Natural killer cell (primary cell): ENCODE measurements around the gene F2RL2. TPM values are rescaled to one million over a fixed set of nuclear protein-coding genes. Genes with fewer than 3 reads are reported as not detected.

Experiments
- ATAC-seq, 3 donors: fragments of 150-1000 bp in 2 of 3; fragments of 200-7000 bp in 1 of 3; cut with Tn5 transposase; 1 replicate in 1 of 3; 2 replicates in 2 of 3; pipeline ENCODE4 v1.10.0; 2021; ENCODE audit warnings: mild to moderate bottlenecking in 2 of 3, moderate library complexity in 2 of 3
- DNase-seq, 2 donors: peaks; one replicate each; pipeline versions ENCODE4 v3.0.0 to v3.0.0-alpha.2; 2013 to 2021; ENCODE audit warnings: mixed read lengths in 1 of 2
- H3K27ac ChIP-seq: one replicate; pipeline ENCODE4 v1.5.1; 2013; ENCODE audit warnings: mild to moderate bottlenecking, low read length
- H3K27me3 ChIP-seq: one replicate; pipeline ENCODE4 v1.6.1; 2013; ENCODE audit warnings: low read length; ENCODE audit not compliant: control insufficient read depth, insufficient read depth
- H3K36me3 ChIP-seq: one replicate; pipeline ENCODE4 v1.6.1; 2013; ENCODE audit warnings: low read length; ENCODE audit not compliant: control insufficient read depth, insufficient read depth
- H3K4me1 ChIP-seq: one replicate; pipeline ENCODE4 v1.6.1; 2013; ENCODE audit warnings: low read length; ENCODE audit not compliant: control insufficient read depth, insufficient read depth
- H3K4me3 ChIP-seq: one replicate; pipeline ENCODE4 v1.5.1; 2013; ENCODE audit warnings: low read length
- H3K9me3 ChIP-seq: one replicate; pipeline ENCODE4 v1.6.1; 2013; ENCODE audit warnings: low read length; ENCODE audit not compliant: control insufficient read depth, insufficient read depth
- H3K27ac Mint-ChIP-seq, 2 donors: one replicate each; pipeline ENCODE4 v1.8.0; 2022; ENCODE audit warnings: mild to moderate bottlenecking in 2 of 2, mixed read lengths in 2 of 2, moderate library complexity in 1 of 2
- H3K27me3 Mint-ChIP-seq, 2 donors: one replicate each; pipeline ENCODE4 v1.8.0; 2022; ENCODE audit warnings: low read depth in 2 of 2, mixed read lengths in 2 of 2
- H3K36me3 Mint-ChIP-seq: one replicate; pipeline ENCODE4 v1.8.0; 2022; ENCODE audit warnings: mixed read lengths
- H3K4me1 Mint-ChIP-seq, 2 donors: one replicate each; pipeline ENCODE4 v1.8.0; 2022; ENCODE audit warnings: mixed read lengths in 2 of 2
- H3K4me3 Mint-ChIP-seq: one replicate; pipeline ENCODE4 v1.8.0; 2022; ENCODE audit warnings: mild to moderate bottlenecking, moderate library complexity, mixed read lengths
- H3K9me3 Mint-ChIP-seq, 2 donors: one replicate each; pipeline ENCODE4 v1.8.0; 2022; ENCODE audit warnings: mixed read lengths in 2 of 2
- WGBS: methylation state at CpG from one replicate; pipeline ENCODE4 v1.1.7; 2013; ENCODE audit warnings: missing lambda C conversion rate; ENCODE audit not compliant: insufficient coverage; 5-methylcytosine and 5-hydroxymethylcytosine counted together
- intact Hi-C: fragments of 100-400 bp; cut with micrococcal nuclease; formaldehyde crosslinking; loops from one replicate; pipeline ENCODE4 v1.14.2; 2022
- total RNA-seq, 4 donors: library from RNA; stranded (reverse); fragments of 120-200 nt in 1 of 4; gene quantifications; one replicate each; pipeline versions ENCODE4 v1.2.3 to v1.2.4, GENCODE V29; 2013 to 2022
- TF ChIP-seq, protein P1 (sequence below): fragments of 200-600 bp; IDR thresholded peaks from one replicate; pipeline ENCODE4 v1.8.0; 2022; ENCODE audit warnings: antibody characterized with exemption

F2RL2 gene
- total RNA-seq, 3 donors from 2014 or later (not counting 1 experiment from before 2014, with no cell fraction given): not detected

DNA sequence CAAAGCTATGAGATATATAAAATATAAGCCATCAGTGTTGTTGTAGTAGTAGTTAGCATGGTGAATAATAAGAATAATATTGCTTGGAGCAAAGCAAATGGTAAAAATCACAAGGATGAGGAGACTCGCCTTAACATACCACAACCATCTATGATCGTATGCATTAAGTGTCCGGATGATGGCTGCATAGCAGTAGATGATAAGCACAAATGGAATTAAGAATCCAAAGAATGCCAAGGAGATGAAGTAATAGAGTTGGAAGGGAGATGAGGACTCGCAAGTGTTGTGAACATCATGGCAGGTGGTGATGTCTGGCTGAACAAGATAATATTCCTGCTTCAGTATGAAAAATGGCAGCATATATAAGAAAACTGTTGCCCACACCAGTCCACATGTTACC is 5.5 kb downstream of the F2RL2 start:
- H3K9me3 Mint-ChIP-seq: no peaks in the 10 kb centered on the region
- H3K9me3 ChIP-seq: no peaks in the 10 kb centered on the region
- H3K4me1 ChIP-seq: no peaks in the 10 kb centered on the region
- no peaks in the 10 kb centered on the region for H3K27me3 Mint-ChIP-seq
- H3K4me3 Mint-ChIP-seq: no peak overlapping the region
- intact Hi-C loops: no loop called here
- DNase-seq (no peak), ATAC-seq (no peak)
- no peak overlapping the region for H3K27ac ChIP-seq
- no peaks in the 10 kb centered on the region for H3K27me3 ChIP-seq
- peaks cover 9% of the 10 kb centered on the region for H3K36me3 Mint-ChIP-seq
- H3K4me3 ChIP-seq: no peak overlapping the region
- peaks cover 23 to 45% of the 10 kb centered on the region in 2 donors for H3K4me1 Mint-ChIP-seq
- 99% methylated on average over 3 of the region's 4 CpGs for WGBS
- TF ChIP-seq, protein P1, sequence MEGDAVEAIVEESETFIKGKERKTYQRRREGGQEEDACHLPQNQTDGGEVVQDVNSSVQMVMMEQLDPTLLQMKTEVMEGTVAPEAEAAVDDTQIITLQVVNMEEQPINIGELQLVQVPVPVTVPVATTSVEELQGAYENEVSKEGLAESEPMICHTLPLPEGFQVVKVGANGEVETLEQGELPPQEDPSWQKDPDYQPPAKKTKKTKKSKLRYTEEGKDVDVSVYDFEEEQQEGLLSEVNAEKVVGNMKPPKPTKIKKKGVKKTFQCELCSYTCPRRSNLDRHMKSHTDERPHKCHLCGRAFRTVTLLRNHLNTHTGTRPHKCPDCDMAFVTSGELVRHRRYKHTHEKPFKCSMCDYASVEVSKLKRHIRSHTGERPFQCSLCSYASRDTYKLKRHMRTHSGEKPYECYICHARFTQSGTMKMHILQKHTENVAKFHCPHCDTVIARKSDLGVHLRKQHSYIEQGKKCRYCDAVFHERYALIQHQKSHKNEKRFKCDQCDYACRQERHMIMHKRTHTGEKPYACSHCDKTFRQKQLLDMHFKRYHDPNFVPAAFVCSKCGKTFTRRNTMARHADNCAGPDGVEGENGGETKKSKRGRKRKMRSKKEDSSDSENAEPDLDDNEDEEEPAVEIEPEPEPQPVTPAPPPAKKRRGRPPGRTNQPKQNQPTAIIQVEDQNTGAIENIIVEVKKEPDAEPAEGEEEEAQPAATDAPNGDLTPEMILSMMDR: no peak
- H3K27ac Mint-ChIP-seq: no peak overlapping the region
- H3K36me3 ChIP-seq: peaks cover 40% of the 10 kb centered on the region

DNA sequence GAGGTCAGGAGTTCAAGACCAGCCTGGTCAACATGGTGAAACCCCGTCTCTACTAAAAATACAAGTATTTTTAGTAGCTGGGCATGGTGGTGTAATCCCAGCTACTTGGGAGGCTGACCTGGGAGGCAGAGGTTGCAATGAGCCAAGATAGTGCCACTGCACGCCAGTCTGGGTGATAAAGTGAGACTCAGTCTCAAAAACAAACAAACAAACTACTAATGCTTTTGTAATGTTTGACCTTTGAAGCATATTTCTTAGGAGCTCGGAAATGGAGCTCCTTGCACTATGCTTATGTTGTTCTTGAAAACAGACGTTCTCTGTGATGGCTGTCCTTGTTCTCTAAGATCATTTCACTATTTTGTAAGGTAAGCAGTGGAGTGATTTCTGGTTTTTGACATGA is 6.0 kb downstream of the F2RL2 start:
- H3K27ac Mint-ChIP-seq: no peak overlapping the region
- intact Hi-C loops: no loop called here
- no peak overlapping the region for H3K4me3 Mint-ChIP-seq
- ATAC-seq (no peak), DNase-seq (no peak)
- TF ChIP-seq, protein P1: no peak
- H3K9me3 Mint-ChIP-seq: no peaks in the 10 kb centered on the region
- H3K27me3 ChIP-seq: no peaks in the 10 kb centered on the region
- no peaks in the 10 kb centered on the region for H3K4me1 ChIP-seq
- H3K36me3 ChIP-seq: peaks cover 44% of the 10 kb centered on the region
- no peak overlapping the region for H3K27ac ChIP-seq
- WGBS: 100% methylated on average over 3 of the region's 4 CpGs
- H3K4me3 ChIP-seq: no peak overlapping the region
- peaks cover 9% of the 10 kb centered on the region for H3K36me3 Mint-ChIP-seq
- H3K4me1 Mint-ChIP-seq: peaks cover 18 to 41% of the 10 kb centered on the region in 2 donors
- no peaks in the 10 kb centered on the region for H3K9me3 ChIP-seq
- H3K27me3 Mint-ChIP-seq: no peaks in the 10 kb centered on the region

DNA sequence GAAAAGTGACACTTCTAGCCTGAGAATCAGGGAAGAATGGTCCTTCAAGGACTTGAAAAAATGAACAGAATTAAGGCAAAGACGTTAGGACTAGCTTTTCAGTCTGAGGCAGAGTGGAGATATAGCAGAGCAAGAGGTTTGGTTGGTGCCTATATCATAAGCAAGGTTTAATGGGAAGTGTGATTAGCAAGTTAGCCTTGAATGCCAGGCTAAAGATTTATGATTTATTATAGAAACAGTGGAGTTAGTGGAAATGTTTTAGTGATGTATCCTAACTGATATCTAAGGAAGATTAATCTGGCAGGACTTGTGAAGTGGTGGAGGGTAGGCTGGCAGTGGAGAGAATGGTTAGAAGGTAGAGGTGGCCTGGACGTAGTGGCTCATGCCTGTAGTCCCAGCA is 7.0 kb downstream of the F2RL2 start:
- Histone ChIP-seq H3K27me3 (no peaks in the 10 kb centered on the region), H3K36me3 (peaks cover 49% of the 10 kb centered on the region), H3K4me1 (no peaks in the 10 kb centered on the region), H3K27ac (no peak overlapping the region), H3K9me3 (no peaks in the 10 kb centered on the region), H3K4me3 (no peak overlapping the region)
- TF ChIP-seq, protein P1: no peak
- ATAC-seq (no peak), DNase-seq (no peak)
- intact Hi-C loops: no loop called here
- Mint-ChIP-seq H3K9me3 (no peaks in the 10 kb centered on the region), H3K36me3 (peaks cover 14% of the 10 kb centered on the region), H3K4me1 (peaks cover 15 to 36% of the 10 kb centered on the region in 2 donors), H3K27ac (peak overlapping the region in 1 of 2 donors; percentile 11), H3K27me3 (no peaks in the 10 kb centered on the region), H3K4me3 (no peak overlapping the region)
- WGBS: 97% methylated on average over 2 of the region's 2 CpGs

DNA sequence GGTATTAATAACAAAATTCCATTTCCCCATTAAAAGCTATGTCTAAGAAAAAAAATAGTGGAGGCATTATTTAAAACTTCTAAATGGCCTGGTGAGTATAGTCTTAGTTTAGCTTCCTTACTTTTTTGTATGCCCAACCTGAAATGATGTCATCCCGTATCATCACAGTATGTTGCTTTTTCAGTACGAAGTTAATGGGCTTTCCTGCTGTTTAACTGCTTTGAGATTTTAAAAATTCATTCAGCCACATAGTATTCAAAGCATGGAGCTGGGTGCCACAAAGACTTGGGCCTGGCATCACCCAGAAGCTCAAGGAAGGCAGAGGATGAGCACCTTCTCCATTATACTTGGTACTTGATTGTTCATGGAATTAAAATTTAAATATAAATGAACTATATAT is 7.4 kb downstream of the F2RL2 start:
- no peaks in the 10 kb centered on the region for H3K9me3 Mint-ChIP-seq
- H3K9me3 ChIP-seq: no peaks in the 10 kb centered on the region
- peak overlapping the region in 1 of 2 donors; percentile 4 for H3K27ac Mint-ChIP-seq
- ATAC-seq: no peak
- H3K36me3 ChIP-seq: peaks cover 51% of the 10 kb centered on the region
- H3K27me3 ChIP-seq: no peaks in the 10 kb centered on the region
- H3K4me1 Mint-ChIP-seq: peaks cover 14 to 32% of the 10 kb centered on the region in 2 donors
- TF ChIP-seq, protein P1: no peak
- H3K27ac ChIP-seq: no peak overlapping the region
- H3K36me3 Mint-ChIP-seq: peaks cover 16% of the 10 kb centered on the region
- H3K27me3 Mint-ChIP-seq: no peaks in the 10 kb centered on the region
- H3K4me1 ChIP-seq: no peaks in the 10 kb centered on the region
- 100% methylated on average over 2 of the region's 2 CpGs for WGBS
- intact Hi-C loops: no loop called here
- no peak for DNase-seq
- H3K4me3 ChIP-seq: no peak overlapping the region
- H3K4me3 Mint-ChIP-seq: no peak overlapping the region
